ENCODE results near the gene SHC4. TPM values are rescaled to one million over a fixed set of nuclear protein-coding genes. Genes with fewer than 3 reads are reported as not detected.

SHC4 gene
- total RNA-seq, 2 donors from 2014 or later = 0.30 to 0.50 TPM

DNA sequence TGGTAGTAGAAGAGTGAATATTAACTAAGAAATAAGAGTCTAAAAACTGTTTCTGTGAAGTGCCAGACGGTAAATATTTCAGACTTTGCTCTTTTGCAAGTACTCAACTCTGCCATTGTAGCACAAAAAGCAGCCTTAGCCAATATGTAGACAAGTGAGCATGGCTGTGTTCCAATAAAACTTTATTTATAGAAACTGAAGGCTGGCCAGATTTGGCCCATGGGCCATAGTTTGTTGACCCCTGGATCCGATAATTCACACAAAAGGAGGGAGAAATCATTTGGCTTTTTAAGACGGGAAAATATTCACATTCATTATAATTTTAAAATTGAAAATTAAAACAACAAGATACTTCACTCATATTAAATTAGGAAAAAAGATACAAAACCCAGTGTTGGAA is 70.4 kb downstream of the SHC4 start:
- H3K9ac ChIP-seq (ENCODE audit: low read depth in 2 of 2, low read length in 2 of 2) = no peak overlapping the region
- intact Hi-C loops (cut with DNase I) = no loop called here
- no peaks in the 10 kb centered on the region for H3K27me3 ChIP-seq
- no peaks in the 10 kb centered on the region for H3K4me1 ChIP-seq
- TF ChIP-seq, protein P1, sequence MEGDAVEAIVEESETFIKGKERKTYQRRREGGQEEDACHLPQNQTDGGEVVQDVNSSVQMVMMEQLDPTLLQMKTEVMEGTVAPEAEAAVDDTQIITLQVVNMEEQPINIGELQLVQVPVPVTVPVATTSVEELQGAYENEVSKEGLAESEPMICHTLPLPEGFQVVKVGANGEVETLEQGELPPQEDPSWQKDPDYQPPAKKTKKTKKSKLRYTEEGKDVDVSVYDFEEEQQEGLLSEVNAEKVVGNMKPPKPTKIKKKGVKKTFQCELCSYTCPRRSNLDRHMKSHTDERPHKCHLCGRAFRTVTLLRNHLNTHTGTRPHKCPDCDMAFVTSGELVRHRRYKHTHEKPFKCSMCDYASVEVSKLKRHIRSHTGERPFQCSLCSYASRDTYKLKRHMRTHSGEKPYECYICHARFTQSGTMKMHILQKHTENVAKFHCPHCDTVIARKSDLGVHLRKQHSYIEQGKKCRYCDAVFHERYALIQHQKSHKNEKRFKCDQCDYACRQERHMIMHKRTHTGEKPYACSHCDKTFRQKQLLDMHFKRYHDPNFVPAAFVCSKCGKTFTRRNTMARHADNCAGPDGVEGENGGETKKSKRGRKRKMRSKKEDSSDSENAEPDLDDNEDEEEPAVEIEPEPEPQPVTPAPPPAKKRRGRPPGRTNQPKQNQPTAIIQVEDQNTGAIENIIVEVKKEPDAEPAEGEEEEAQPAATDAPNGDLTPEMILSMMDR (IDR thresholded peaks at IDR 0.05) = no peak
- no peak overlapping the region for H3K4me3 ChIP-seq
- DNase-seq = no peak
- no peak overlapping the region for H3K27ac ChIP-seq
- H3K9me3 ChIP-seq = no peaks in the 10 kb centered on the region
- no peaks in the 10 kb centered on the region for H3K36me3 ChIP-seq

DNA sequence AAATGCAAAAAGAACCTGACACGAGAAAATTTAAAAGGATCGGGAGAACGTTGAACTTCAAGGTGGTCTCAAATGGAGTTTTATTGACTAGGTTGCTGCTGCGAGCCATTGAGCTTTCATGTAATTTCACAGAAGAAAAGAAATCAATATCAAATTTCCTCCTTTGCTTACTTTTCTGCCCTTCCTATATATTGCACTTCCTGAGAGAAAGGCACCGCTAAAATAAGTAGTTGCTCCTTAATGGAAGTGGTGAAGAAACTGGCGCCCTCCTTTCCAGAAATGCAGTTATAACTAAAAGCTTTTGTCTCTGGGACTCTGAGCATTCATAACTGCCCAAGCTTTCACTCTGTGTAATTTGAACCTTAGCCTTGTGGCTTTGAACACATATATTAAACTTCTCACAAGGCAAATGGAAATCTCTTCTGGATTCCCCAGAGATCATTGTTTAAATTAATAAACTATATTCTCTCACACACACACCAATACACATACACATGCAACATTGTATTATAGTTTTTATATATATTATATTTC is 72.4 kb downstream of the SHC4 start:
- H3K36me3 ChIP-seq = no peaks in the 10 kb centered on the region
- no peak for DNase-seq
- H3K27me3 ChIP-seq = no peaks in the 10 kb centered on the region
- intact Hi-C loops (cut with DNase I) = no loop called here
- no peaks in the 10 kb centered on the region for H3K9me3 ChIP-seq
- no peak overlapping the region for H3K9ac ChIP-seq (ENCODE audit: low read depth in 2 of 2, low read length in 2 of 2)
- no peak overlapping the region for H3K4me3 ChIP-seq
- no peak overlapping the region for H3K27ac ChIP-seq
- H3K4me1 ChIP-seq = no peaks in the 10 kb centered on the region
- TF ChIP-seq, protein P1 (IDR thresholded peaks at IDR 0.05) = no peak

DNA sequence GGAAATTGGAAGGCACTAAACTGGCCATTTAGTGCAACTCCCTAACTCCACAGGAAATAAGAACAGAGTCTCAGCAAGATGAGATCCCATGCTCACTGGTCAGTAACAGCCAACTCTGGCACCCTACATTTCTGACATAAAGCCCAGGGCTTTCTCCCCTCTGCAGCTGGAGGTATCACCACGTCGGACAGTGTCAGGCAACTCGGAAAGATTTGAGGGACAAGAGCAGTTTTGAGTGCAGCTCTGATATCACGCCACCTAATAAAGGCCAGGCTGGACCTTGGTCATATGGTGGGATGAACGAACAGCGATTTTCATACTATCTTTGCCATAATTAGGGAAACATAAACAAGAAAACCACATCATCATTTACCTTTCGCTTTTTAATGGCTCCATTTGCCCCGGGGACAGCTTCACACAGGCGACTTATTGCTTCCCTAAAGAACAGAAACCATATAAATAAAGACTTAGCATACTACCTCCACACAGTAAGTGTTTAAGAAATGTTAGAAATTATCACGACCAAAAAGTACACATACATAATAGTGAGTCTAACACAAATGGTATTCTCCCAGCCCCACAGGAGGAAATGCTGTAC is 73.2 kb downstream of the SHC4 start:
- H3K27ac ChIP-seq = no peak overlapping the region
- no peak overlapping the region for H3K9ac ChIP-seq (ENCODE audit: low read depth in 2 of 2, low read length in 2 of 2)
- TF ChIP-seq, protein P1 (IDR thresholded peaks at IDR 0.05) = no peak
- H3K9me3 ChIP-seq = no peaks in the 10 kb centered on the region
- intact Hi-C loops (cut with DNase I) = no loop called here
- no peaks in the 10 kb centered on the region for H3K4me1 ChIP-seq
- no peaks in the 10 kb centered on the region for H3K36me3 ChIP-seq
- no peak overlapping the region for H3K4me3 ChIP-seq
- no peak for DNase-seq
- no peaks in the 10 kb centered on the region for H3K27me3 ChIP-seq

DNA sequence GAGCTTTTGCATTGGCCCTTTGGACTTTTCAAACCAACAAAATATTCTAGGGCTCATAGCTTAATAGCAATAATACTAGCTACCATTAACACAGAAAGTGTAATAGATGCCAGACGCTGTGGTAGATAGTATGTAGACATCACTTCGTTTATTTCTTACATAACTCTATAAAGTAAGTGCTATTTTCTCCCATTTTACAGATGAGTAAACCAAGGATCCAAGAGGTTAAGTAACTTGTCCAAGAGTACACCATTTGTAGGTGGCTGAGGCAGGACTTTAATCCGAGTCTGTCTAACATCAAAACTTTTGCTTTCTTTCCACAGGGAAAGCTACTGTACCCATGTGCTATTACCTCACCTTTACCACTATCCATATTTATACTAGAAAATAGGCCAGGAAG is 73.8 kb downstream of the SHC4 start:
- no peak overlapping the region for H3K27ac ChIP-seq
- H3K9ac ChIP-seq (ENCODE audit: low read depth in 2 of 2, low read length in 2 of 2) = no peak overlapping the region
- H3K27me3 ChIP-seq = no peaks in the 10 kb centered on the region
- DNase-seq = no peak
- no peaks in the 10 kb centered on the region for H3K4me1 ChIP-seq
- TF ChIP-seq, protein P1 (IDR thresholded peaks at IDR 0.05) = no peak
- intact Hi-C loops (cut with DNase I) = no loop called here
- no peaks in the 10 kb centered on the region for H3K36me3 ChIP-seq
- no peaks in the 10 kb centered on the region for H3K9me3 ChIP-seq
- no peak overlapping the region for H3K4me3 ChIP-seq

DNA sequence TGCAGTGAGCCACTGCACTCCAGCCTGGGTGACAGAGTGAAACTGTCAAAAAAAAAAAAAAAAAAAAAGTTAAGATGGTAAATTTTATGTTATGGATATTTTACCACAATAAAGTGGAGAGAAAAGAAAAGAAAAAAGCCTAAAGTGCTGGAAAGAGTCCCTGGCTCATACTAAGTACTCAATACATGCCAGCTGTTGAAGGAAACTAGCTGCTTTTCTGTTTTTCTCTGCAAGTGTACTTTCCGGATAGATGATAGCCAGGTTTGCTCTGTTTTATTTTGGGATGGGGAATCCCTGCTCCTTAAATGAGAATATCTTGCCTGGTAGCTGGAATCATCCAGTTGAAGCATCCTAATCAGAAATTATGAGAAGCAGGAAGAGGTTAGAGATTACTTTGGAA is 74.9 kb downstream of the SHC4 start:
- no peaks in the 10 kb centered on the region for H3K9me3 ChIP-seq
- H3K9ac ChIP-seq (ENCODE audit: low read depth in 2 of 2, low read length in 2 of 2) = no peak overlapping the region
- no peak overlapping the region for H3K27ac ChIP-seq
- H3K4me3 ChIP-seq = no peak overlapping the region
- DNase-seq = no peak
- no peaks in the 10 kb centered on the region for H3K4me1 ChIP-seq
- TF ChIP-seq, protein P1 (IDR thresholded peaks at IDR 0.05) = no peak
- intact Hi-C loops (cut with DNase I) = no loop called here
- no peaks in the 10 kb centered on the region for H3K27me3 ChIP-seq
- no peaks in the 10 kb centered on the region for H3K36me3 ChIP-seq

Data from colonic mucosa (tissue), 4 donors.